ENCODE results near the gene CCDC18. TPM values are rescaled to one million over a fixed set of nuclear protein-coding genes. Genes with fewer than 3 reads are reported as not detected.

Gene CCDC18
- total and polyA plus RNA-seq, 2 experiments from 2014 or later = 16.3 to 47.9 TPM

GRCh38 chr1:93200714-93201113 is 20.2 kb downstream of the CCDC18 start:
- Mint-ChIP-seq H3K4me1 (no peaks in the 10 kb centered on the region), H3K4me3 (no peak overlapping the region), H3K9me3 (no peaks in the 10 kb centered on the region), H3K27me3 (ENCODE audit: insufficient read depth, low read depth, poor library complexity) (no peaks in the 10 kb centered on the region), H3K27ac (no peak overlapping the region), H3K36me3 (ENCODE audit: low read depth) (peaks cover 28% of the 10 kb centered on the region)
- no peak for TF ChIP-seq ZNF114 (CRISPR knock-in tag; IDR thresholded peaks at IDR 0.05)
- H3K36me3 ChIP-seq (ENCODE audit: insufficient read depth) = peaks cover 15% of the 10 kb centered on the region
- H3K4me1 ChIP-seq (ENCODE audit: insufficient read depth) = no peaks in the 10 kb centered on the region
- no peak overlapping the region for H2AFZ ChIP-seq
- no peaks in the 10 kb centered on the region for H3K79me2 ChIP-seq (replicated peaks; ENCODE audit: insufficient read depth)
- no peak overlapping the region for H3K4me2 ChIP-seq
- H3K9me2 ChIP-seq (ENCODE audit: insufficient read depth) = no peaks in the 10 kb centered on the region
- DNase-seq (ENCODE audit: low spot score) (no peak), ATAC-seq (no peak)
- H3K27ac ChIP-seq (ENCODE audit: low read depth) = no peak overlapping the region
- H4K20me1 ChIP-seq (replicated peaks; ENCODE audit: insufficient read depth) = no peaks in the 10 kb centered on the region
- H3K4me3 ChIP-seq = no peak overlapping the region
- no peaks in the 10 kb centered on the region for H3K27me3 ChIP-seq (ENCODE audit: insufficient read depth)
- no peaks in the 10 kb centered on the region for H3F3A ChIP-seq (replicated peaks; ENCODE audit: low read depth)

GRCh38 chr1:93205892-93206566 is 25.5 kb downstream of the CCDC18 start:
- H3K27ac Mint-ChIP-seq = no peak overlapping the region
- no peaks in the 10 kb centered on the region for H3K4me1 Mint-ChIP-seq
- H3K36me3 ChIP-seq (ENCODE audit: insufficient read depth) = peaks cover 20% of the 10 kb centered on the region; the same call in 1 of the 2 replicates
- no peak overlapping the region for H3K4me3 ChIP-seq
- H3K4me2 ChIP-seq = no peak overlapping the region
- H3K27ac ChIP-seq (ENCODE audit: low read depth) = no peak overlapping the region
- no peaks in the 10 kb centered on the region for H3K4me1 ChIP-seq (ENCODE audit: insufficient read depth)
- H3K4me3 Mint-ChIP-seq = no peak overlapping the region
- no peaks in the 10 kb centered on the region for H3K9me3 Mint-ChIP-seq
- H3K36me3 Mint-ChIP-seq (ENCODE audit: low read depth) = peaks cover 31% of the 10 kb centered on the region
- no peak overlapping the region for H2AFZ ChIP-seq
- H3K27me3 Mint-ChIP-seq (ENCODE audit: insufficient read depth, low read depth, poor library complexity) = no peaks in the 10 kb centered on the region
- no peaks in the 10 kb centered on the region for H3K79me2 ChIP-seq (replicated peaks; ENCODE audit: insufficient read depth)
- DNase-seq (ENCODE audit: low spot score) = no peak
- TF ChIP-seq ZNF114 (CRISPR knock-in tag; IDR thresholded peaks at IDR 0.05) (no peak), STAT1 (IDR thresholded peaks at IDR 0.05; ENCODE audit: unreplicated experiment) (no peak), NANOG (IDR thresholded peaks at IDR 0.05; ENCODE audit: borderline replicate concordance) (no peak), EZH2phosphoT487 (IDR thresholded peaks at IDR 0.05; ENCODE audit: unreplicated experiment) (no peak), CTCF (conservative IDR thresholded peaks at IDR 0.05; ENCODE audit: low read depth in 2 of 2) (no peak), ZNF462 (CRISPR knock-in tag; IDR thresholded peaks at IDR 0.05) (no peak), POLR2AphosphoS5 (IDR thresholded peaks at IDR 0.05; ENCODE audit: low read depth) (no peak), CREB1 (CRISPR knock-in tag; IDR thresholded peaks at IDR 0.05; ENCODE audit: low read depth) (no peak), ETS1 (IDR thresholded peaks at IDR 0.05) (no peak), JUNB (IDR thresholded peaks at IDR 0.05; ENCODE audit: unreplicated experiment) (no peak), ZNF331 (CRISPR knock-in tag; IDR thresholded peaks at IDR 0.05; ENCODE audit: low read depth) (no peak)
- H4K20me1 ChIP-seq (replicated peaks; ENCODE audit: insufficient read depth) = no peaks in the 10 kb centered on the region
- H3F3A ChIP-seq (replicated peaks; ENCODE audit: low read depth) = no peaks in the 10 kb centered on the region
- H3K27me3 ChIP-seq (ENCODE audit: insufficient read depth) = no peaks in the 10 kb centered on the region
- no peak for ATAC-seq
- no peaks in the 10 kb centered on the region for H3K9me2 ChIP-seq (ENCODE audit: insufficient read depth)
